ENCODE measurements around the gene PLD3. TPM values are rescaled to one million over a fixed set of nuclear protein-coding genes. Genes with fewer than 3 reads are reported as not detected.

The PLD3 gene
- total RNA-seq, 6 experiments from 2014 or later, result 84.7 to 197 (median 113) TPM

- Histone ChIP-seq H3K4me1 (no peaks in the 10 kb centered on the region), H3K27me3 (no peaks in the 10 kb centered on the region), H3K4me3 (no peak overlapping the region), H3K27ac (no peak overlapping the region), H3K9me3 (no peaks in the 10 kb centered on the region), H3K36me3 (no peaks in the 10 kb centered on the region)
- intact Hi-C loops (cut with DNase I), result no loop called here
- WGBS (ENCODE audit: insufficient coverage, low coverage, low lambda C conversion rate, missing lambda C conversion rate), result 84% methylated on average over 6 of the region's 33 CpGs
- DNase-seq (no peak), ATAC-seq (no peak)
- TF ChIP-seq POLR2A (IDR thresholded peaks at IDR 0.05), result no peak
- no peak for TF ChIP-seq CTCF (IDR thresholded peaks at IDR 0.05)
Measured at GRCh38 chr19:40389404-40390083, 41.0 kb downstream of the PLD3 start.

DNA sequence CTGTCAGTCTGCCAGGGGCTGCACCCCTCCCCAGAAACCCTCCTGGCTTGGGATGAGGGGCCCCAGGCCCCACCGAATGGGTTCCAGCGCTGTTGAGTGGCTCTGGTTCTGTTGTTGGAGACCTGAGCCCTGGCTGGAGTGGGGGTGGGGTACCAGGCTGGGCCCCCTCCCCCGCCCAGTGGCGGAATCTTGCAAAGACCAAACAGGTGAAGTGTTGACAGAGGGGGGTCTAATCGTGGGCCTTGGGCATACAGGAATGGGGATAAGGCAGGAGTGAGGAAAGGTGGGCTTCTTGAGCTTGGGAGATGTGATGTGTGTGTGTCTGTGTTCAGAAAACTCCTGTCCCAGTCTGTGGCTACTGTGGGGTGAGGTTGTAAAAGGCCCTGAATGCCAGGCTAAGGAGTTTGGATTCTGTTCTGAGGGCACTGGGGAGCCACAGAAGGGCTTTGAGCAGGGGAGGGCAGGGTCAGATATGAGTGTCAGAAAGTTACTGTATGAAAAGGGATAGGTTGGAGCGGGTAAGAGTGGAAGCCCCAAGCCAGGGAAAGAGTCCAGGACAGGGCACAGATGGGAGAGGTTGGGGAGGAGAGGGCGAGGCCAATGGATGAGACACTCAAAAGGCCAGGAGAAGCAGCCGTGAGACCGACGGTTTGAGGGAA, 41.7 kb downstream of the PLD3 start, which contains the start of gene HIPK4:
Gene HIPK4 (minus strand): TSS at position 98 of the 659 bp plus-strand sequence. CDS start 279 bp downstream, outside the sequence.
- DNase-seq, result no peak
- TF ChIP-seq CTCF (IDR thresholded peaks at IDR 0.05) (no peak), POLR2A (IDR thresholded peaks at IDR 0.05) (no peak)
- no peaks in the 10 kb centered on the region for H3K27me3 ChIP-seq
- intact Hi-C loops (cut with DNase I), result no loop called here
- H3K4me3 ChIP-seq, result no peak within 1 kb of the TSS
- no peaks in the 10 kb centered on the region for H3K36me3 ChIP-seq
- no peaks in the 10 kb centered on the region for H3K4me1 ChIP-seq
- H3K9me3 ChIP-seq, result no peaks in the 10 kb centered on the region
- no peak for ATAC-seq
- no peak within 1 kb of the TSS for H3K27ac ChIP-seq
- WGBS (ENCODE audit: insufficient coverage, low coverage, low lambda C conversion rate, missing lambda C conversion rate), result 81% methylated on average over 9 of the region's 10 CpGs

DNA sequence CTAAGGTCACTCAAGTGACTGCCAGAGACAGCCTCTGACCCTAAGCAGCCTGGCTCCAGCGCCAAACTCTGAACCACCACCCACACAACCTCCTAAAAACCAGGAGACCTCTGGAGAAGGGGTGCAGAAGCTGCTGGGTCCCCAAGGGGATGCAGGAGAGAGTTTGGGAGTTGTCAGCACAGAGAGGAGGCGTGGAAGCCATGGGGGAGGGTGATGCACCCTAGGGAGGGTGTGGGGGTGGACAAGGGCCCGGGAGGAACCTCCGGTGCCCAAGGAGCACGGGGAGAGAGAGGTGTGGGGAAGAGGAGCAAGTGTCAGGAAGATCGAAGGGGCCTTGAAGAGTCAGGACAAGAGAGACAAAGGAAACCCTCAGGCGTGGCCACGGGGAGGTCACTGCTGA, 43.6 kb downstream of the PLD3 start:
- Histone ChIP-seq H3K36me3 (no peaks in the 10 kb centered on the region), H3K9me3 (no peaks in the 10 kb centered on the region), H3K27ac (no peak overlapping the region), H3K4me1 (no peaks in the 10 kb centered on the region), H3K27me3 (no peaks in the 10 kb centered on the region), H3K4me3 (no peak overlapping the region)
- TF ChIP-seq CTCF (IDR thresholded peaks at IDR 0.05) (no peak), POLR2A (IDR thresholded peaks at IDR 0.05) (no peak)
- no peak for ATAC-seq
- DNase-seq, result no peak
- intact Hi-C loops (cut with DNase I), result no loop called here
- 77% methylated on average over 6 of the region's 8 CpGs for whole genome bisulfite sequencing (ENCODE audit: insufficient coverage, low coverage, low lambda C conversion rate, missing lambda C conversion rate)

GRCh38 chr19:40392894-40393517, 44.5 kb downstream of the PLD3 start:
- no peak overlapping the region for H3K27ac ChIP-seq
- intact Hi-C loops (cut with DNase I), result no loop called here
- WGBS (ENCODE audit: insufficient coverage, low coverage, low lambda C conversion rate, missing lambda C conversion rate), result 55% methylated on average over 4 of the region's 9 CpGs

More at GRCh38 chr19:40392894-40393517, 44.5 kb downstream of the PLD3 start:
- TF ChIP-seq POLR2A (IDR thresholded peaks at IDR 0.05) (no peak), CTCF (IDR thresholded peaks at IDR 0.05) (peak in 2 of 4 donors; percentile 7 to 14)
- no peaks in the 10 kb centered on the region for H3K36me3 ChIP-seq
- ATAC-seq, result peak; percentile 15 to 57 (median 36)
- no peak overlapping the region for H3K4me3 ChIP-seq
- no peaks in the 10 kb centered on the region for H3K27me3 ChIP-seq
- DNase-seq, result no peak
- no peaks in the 10 kb centered on the region for H3K4me1 ChIP-seq
- no peaks in the 10 kb centered on the region for H3K9me3 ChIP-seq

Data from right lobe of liver (tissue), 6 donors.